HepG2 (cell line): ENCODE results near the gene EXOC3L4. TPM values are rescaled to one million over a fixed set of nuclear protein-coding genes. Genes with fewer than 3 reads are reported as not detected.

Experiments used
- ARID4A ChIP-seq: sonication (generic); formaldehyde crosslinking; IDR thresholded peaks from 2 replicates; pipeline ENCODE4 v1.5.0; 2020; ENCODE audit warnings: mild to moderate bottlenecking, missing genetic modification reagents, borderline replicate concordance
- ASH2L ChIP-seq: fragments of 300-600, 200-600 bp; sonication (generic); IDR thresholded peaks from 2 replicates; pipeline ENCODE4 v1.7.0; 2017; ENCODE audit warnings: low read depth, mild to moderate bottlenecking, moderate library complexity, mixed read lengths, low read length; ENCODE audit not compliant: insufficient read length
- E2F5 ChIP-seq: sonication (generic); formaldehyde crosslinking; conservative IDR thresholded peaks from 2 replicates; pipeline ENCODE4 v1.4.0; 2020; ENCODE audit warnings: missing genetic modification reagents
- ERF ChIP-seq: IDR thresholded peaks from 2 replicates; pipeline ENCODE4 v1.6.1; 2018; ENCODE audit warnings: missing biosample characterization, missing genetic modification reagents
- FOXK1 ChIP-seq: sonication (generic); formaldehyde crosslinking; IDR thresholded peaks from 2 replicates; pipeline ENCODE4 v1.4.0; 2020; ENCODE audit warnings: low read depth, missing genetic modification reagents, borderline replicate concordance
- ISX ChIP-seq: sonication (generic); formaldehyde crosslinking; conservative IDR thresholded peaks from 2 replicates; pipeline ENCODE4 v1.5.0; 2020; ENCODE audit warnings: missing genetic modification reagents
- KAT8 ChIP-seq: IDR thresholded peaks from 2 replicates; pipeline ENCODE4 v1.6.1; 2016; ENCODE audit warnings: missing genetic modification reagents, missing compliant biosample characterization
- PRDM10 ChIP-seq: sonication (generic); formaldehyde crosslinking; IDR thresholded peaks from 2 replicates; pipeline ENCODE4 v1.4.0; 2020; ENCODE audit warnings: low read depth, missing genetic modification reagents
- SKIL ChIP-seq: sonication (generic); formaldehyde crosslinking; IDR thresholded peaks from 2 replicates; pipeline ENCODE4 v1.8.0; 2022; ENCODE audit warnings: missing genetic modification reagents, mild to moderate bottlenecking, moderate library complexity, borderline replicate concordance
- SOX13 ChIP-seq, 3 experiments: fragments of 450-650 bp in 1 of 3; sonication (generic) in 1 of 3; formaldehyde crosslinking in 1 of 3; IDR thresholded peaks in 2 of 3; conservative IDR thresholded peaks in 1 of 3; 2 replicates each; pipeline versions ENCODE4 v1.5.0 to v1.6.1; 2016 to 2020; ENCODE audit warnings: antibody characterized with exemption in 1 of 3, mild to moderate bottlenecking in 1 of 3, missing compliant biosample characterization in 1 of 3, missing genetic modification reagents in 1 of 3, moderate library complexity in 1 of 3
- THAP8 ChIP-seq: sonication (generic); formaldehyde crosslinking; IDR thresholded peaks from 2 replicates; pipeline ENCODE4 v1.5.1; 2020; ENCODE audit warnings: missing genetic modification reagents, mild to moderate bottlenecking, borderline replicate concordance
- ZBTB8A ChIP-seq: sonication (generic); formaldehyde crosslinking; IDR thresholded peaks from 2 replicates; pipeline ENCODE4 v1.4.0; 2020; ENCODE audit warnings: mild to moderate bottlenecking, low read depth, missing genetic modification reagents, borderline replicate concordance
- ZMAT3 ChIP-seq: sonication (generic); formaldehyde crosslinking; conservative IDR thresholded peaks from 2 replicates; pipeline ENCODE4 v1.7.0; 2021; ENCODE audit warnings: missing genetic modification reagents
- ZNF563 ChIP-seq: sonication (generic); formaldehyde crosslinking; IDR thresholded peaks from 2 replicates; pipeline ENCODE4 v1.8.0; 2022; ENCODE audit warnings: mild to moderate bottlenecking, moderate library complexity, missing genetic modification reagents
- ZNF75D ChIP-seq: sonication (generic); formaldehyde crosslinking; IDR thresholded peaks from 2 replicates; pipeline ENCODE4 v1.8.1; 2023; ENCODE audit warnings: missing genetic modification reagents, mild to moderate bottlenecking, borderline replicate concordance
- polyA plus RNA-seq, 8 experiments: library from polyadenylated mRNA; depleted of rRNA in 3 of 8; stranded (reverse) in 7 of 8; unstranded in 1 of 8; fragments of >200 nt; fragmentation: Illumina TruSeq in 4 of 8; extraction: Trizol in 4 of 8; gene quantifications; 2 replicates each; pipeline versions ENCODE4 v1.2.1 to v1.2.3, GENCODE V29; 2011 to 2016; ENCODE audit warnings: low read depth in 4 of 8, missing spikeins in 1 of 8, mixed read lengths in 1 of 8; ENCODE audit not compliant: insufficient read depth in 1 of 8
- total RNA-seq, 5 experiments: library from RNA; depleted of rRNA; stranded (reverse); fragments of >200 nt; fragmentation: Illumina TruSeq; extraction: Trizol; gene quantifications; 2 replicates each; pipeline ENCODE4 v1.2.3, GENCODE V29; 2016; ENCODE audit warnings: low read depth in 1 of 5

Gene EXOC3L4
- total and polyA plus RNA-seq, 2 of the 13 experiments (the other 11 are each of a cell fraction or from before 2014, with no cell fraction given) = 11.8 to 27.0 TPM

- TF ChIP-seq E2F5 (CRISPR knock-in tag) (no peak), ISX (CRISPR knock-in tag) (no peak), ZBTB8A (CRISPR knock-in tag) (no peak), PRDM10 (CRISPR knock-in tag) (peak; percentile 96), ASH2L (peak; percentile 72), ERF (CRISPR knock-in tag) (peak; percentile 49; the same call in 1 of the 2 replicates), FOXK1 (CRISPR knock-in tag) (peak; percentile 87), ZNF563 (CRISPR knock-in tag) (no peak; the same call in 1 of the 2 replicates), SOX13 (IDR thresholded peaks at IDR 0.05) (no peak), SOX13 (CRISPR knock-in tag; conservative IDR thresholded peaks at IDR 0.05 in 1 of 2, IDR thresholded peaks at IDR 0.05 in 1 of 2) (peak in 1 of 2 experiments; percentile 69; a peak in 2 of 4 replicates), KAT8 (CRISPR knock-in tag) (peak; percentile 62; the same call in 1 of the 2 replicates), SKIL (CRISPR knock-in tag) (peak; percentile 92), ZMAT3 (CRISPR knock-in tag) (peak; percentile 32; the same call in 1 of the 2 replicates), ARID4A (CRISPR knock-in tag) (peak; percentile 63; the same call in 1 of the 2 replicates), ZNF75D (CRISPR knock-in tag) (no peak), THAP8 (no peak)
Observed at GRCh38 chr14:103099081-103099732, 4.7 kb downstream of the EXOC3L4 start (continued).
